Measurements from ENCODE around the gene SLC22A5.
A peak's percentile ranks its signal among the peaks of the same experiment; 100 is the strongest.

Gene SLC22A5

GRCh38 chr5:132364319-132364718 is 5.2 kb upstream of the SLC22A5 start:
- TF ChIP-seq CTCF (IDR thresholded peaks at IDR 0.05; ENCODE audit: low read depth, low read length, missing control alignments) = no peak
- no peak overlapping the region for H3K4me3 ChIP-seq (ENCODE audit: low read depth, low read length)
- in situ Hi-C loops (cut with HindIII; ENCODE audit: low sequenced_read_pairs) = no loop called here
- DNase-seq (ENCODE audit: low read depth) = no peak

- DNase-seq (ENCODE audit: low read depth) = no peak
- no peak overlapping the region for H3K4me3 ChIP-seq (ENCODE audit: low read depth, low read length)
- in situ Hi-C loops (cut with HindIII; ENCODE audit: low sequenced_read_pairs) = no loop called here
- TF ChIP-seq CTCF (IDR thresholded peaks at IDR 0.05; ENCODE audit: low read depth, low read length, missing control alignments) = no peak
Observed at GRCh38 chr5:132365213-132365612, 4.3 kb upstream of the SLC22A5 start.

- DNase-seq (ENCODE audit: low read depth) = no peak
- H3K4me3 ChIP-seq (ENCODE audit: low read depth, low read length) = no peak overlapping the region
- no peak for TF ChIP-seq CTCF (IDR thresholded peaks at IDR 0.05; ENCODE audit: low read depth, low read length, missing control alignments)
- in situ Hi-C loops (cut with HindIII; ENCODE audit: low sequenced_read_pairs) = no loop called here
Observed at GRCh38 chr5:132368186-132368585, 1.3 kb upstream of the SLC22A5 start.

- in situ Hi-C loops (cut with HindIII; ENCODE audit: low sequenced_read_pairs) = no loop called here
Observed at GRCh38 chr5:132369007-132369473, 470 bp upstream of the SLC22A5 start.

GRCh38 chr5:132370181-132370970 is 866 bp downstream of the SLC22A5 start:
- in situ Hi-C loops (cut with HindIII; ENCODE audit: low sequenced_read_pairs) = no loop called here
- DNase-seq (ENCODE audit: low read depth) = no peak
- peak overlapping the region; percentile 57 for H3K4me3 ChIP-seq (ENCODE audit: low read depth, low read length)

More at GRCh38 chr5:132369007-132369473, 470 bp upstream of the SLC22A5 start:
- H3K4me3 ChIP-seq (ENCODE audit: low read depth, low read length) = peak overlapping the region; percentile 57
- no peak for DNase-seq (ENCODE audit: low read depth)
- no peak for TF ChIP-seq CTCF (IDR thresholded peaks at IDR 0.05; ENCODE audit: low read depth, low read length, missing control alignments)

GRCh38 chr5:132370971-132371602 is 1.6 kb downstream of the SLC22A5 start:
- no peak for TF ChIP-seq CTCF (IDR thresholded peaks at IDR 0.05; ENCODE audit: low read depth, low read length, missing control alignments)
- in situ Hi-C loops (cut with HindIII; ENCODE audit: low sequenced_read_pairs) = no loop called here
- H3K4me3 ChIP-seq (ENCODE audit: low read depth, low read length) = no peak overlapping the region
- no peak for DNase-seq (ENCODE audit: low read depth)

More at GRCh38 chr5:132370181-132370970, 866 bp downstream of the SLC22A5 start:
- TF ChIP-seq CTCF (IDR thresholded peaks at IDR 0.05; ENCODE audit: low read depth, low read length, missing control alignments) = no peak

Measured in astrocyte of the cerebellum (primary cell).